H1 (cell line): ENCODE measurements around the gene GALNT1. TPM values are rescaled to one million over a fixed set of nuclear protein-coding genes. Genes with fewer than 3 reads are reported as not detected.

ENCODE experiments used
- CTCF ChIA-PET: fragments of 300-600 bp; sonication (Branson Sonifier 250); formaldehyde crosslinking; loops from one replicate; lab custom pipeline; 2021; ENCODE audit not compliant: partially characterized antibody; lab: Charles Lee
- POLR2A ChIA-PET: fragments of 300-600 bp; sonication (Branson Sonifier 250); formaldehyde crosslinking; loops from one replicate; lab custom pipeline; 2021; ENCODE audit warnings: inconsistent platforms; ENCODE audit not compliant: partially characterized antibody; lab: Charles Lee
- DNase-seq, 2 experiments: peaks; one replicate each; pipeline versions ENCODE4 v3.0.0 to v3.0.0-alpha.2; 2010 to 2022; ENCODE audit warnings: low spot score in 2 of 2, low read depth in 1 of 2, mixed read lengths in 1 of 2
- FAIRE-seq: peaks from 2 replicates; lab custom pipeline; 2011; peaks lifted over from hg19 to GRCh38; lab: Jason Lieb, UNC
- H2AFZ ChIP-seq: 2 replicates; pipeline ENCODE4 v1.8.1; 2012; ENCODE audit warnings: low read length, inconsistent platforms
- H2AK5ac ChIP-seq: 2 replicates; pipeline ENCODE4 v1.6.1; 2013; ENCODE audit warnings: low read depth, low read length
- H2BK120ac ChIP-seq: replicated peaks from 2 replicates; pipeline ENCODE3; 2013; ENCODE audit warnings: low read depth, low read length, inconsistent platforms
- H2BK12ac ChIP-seq: 2 replicates; pipeline ENCODE4 v1.6.1; 2013; ENCODE audit warnings: low read depth, low read length
- H2BK15ac ChIP-seq: 2 replicates; pipeline ENCODE4 v1.6.1; 2013; ENCODE audit warnings: low read length
- H2BK20ac ChIP-seq: 2 replicates; pipeline ENCODE4 v1.6.1; 2013; ENCODE audit warnings: low read length
- H2BK5ac ChIP-seq: 2 replicates; pipeline ENCODE4 v1.6.1; 2013; ENCODE audit warnings: low read depth, low read length
- H3K14ac ChIP-seq: 2 replicates; pipeline ENCODE4 v1.6.1; 2013; ENCODE audit warnings: inconsistent platforms; ENCODE audit not compliant: insufficient read length
- H3K18ac ChIP-seq: 2 replicates; pipeline ENCODE4 v1.6.1; 2013; ENCODE audit warnings: low read length; ENCODE audit errors: extremely low read depth
- H3K23ac ChIP-seq: 2 replicates; pipeline ENCODE4 v1.6.1; 2013; ENCODE audit warnings: inconsistent platforms; ENCODE audit not compliant: insufficient read length
- H3K23me2 ChIP-seq: 2 replicates; pipeline ENCODE4 v1.6.1; 2013; ENCODE audit warnings: low read depth, low read length
- H3K27ac ChIP-seq: 2 replicates; pipeline ENCODE4 v1.6.1; 2011; ENCODE audit warnings: low read depth, low read length, inconsistent platforms
- H3K27me3 ChIP-seq, 4 experiments: replicated peaks in 1 of 4; 1 replicate in 1 of 4; 2 replicates in 3 of 4; pipeline versions ENCODE4 v1.6.1 to v1.8.1; 2011 to 2013; ENCODE audit warnings: low read length in 3 of 4, mild to moderate bottlenecking in 3 of 4, inconsistent platforms in 2 of 4, mixed read lengths in 2 of 4, moderate library complexity in 1 of 4; ENCODE audit not compliant: control insufficient read depth in 3 of 4, insufficient read depth in 3 of 4; ENCODE audit errors: extremely low read depth in 1 of 4
- H3K36me3 ChIP-seq, 4 experiments: 2 replicates each; pipeline versions ENCODE4 v1.6.1 to v1.8.1; 2011 to 2013; ENCODE audit warnings: mild to moderate bottlenecking in 4 of 4, low read length in 3 of 4, moderate library complexity in 2 of 4, control low read depth in 1 of 4, inconsistent platforms in 1 of 4; ENCODE audit not compliant: insufficient read depth in 4 of 4, control insufficient read depth in 2 of 4
- H3K4ac ChIP-seq: replicated peaks from 2 replicates; pipeline ENCODE3; 2013; ENCODE audit warnings: low read length, low read depth, mixed read lengths, inconsistent platforms; ENCODE audit not compliant: insufficient read length
- H3K4me1 ChIP-seq, 4 experiments: replicated peaks in 1 of 4; 1 replicate in 1 of 4; 2 replicates in 3 of 4; pipeline versions ENCODE4 v1.6.1 to v1.8.1; 2011 to 2013; ENCODE audit warnings: low read length in 3 of 4, inconsistent platforms in 2 of 4, mixed read lengths in 1 of 4; ENCODE audit not compliant: insufficient read depth in 4 of 4, control insufficient read depth in 3 of 4
- H3K4me2 ChIP-seq, 2 experiments: 2 replicates each; pipeline versions ENCODE4 v1.6.1 to v1.8.1; 2011 to 2013; ENCODE audit warnings: low read depth in 2 of 2, low read length in 2 of 2, control low read depth in 1 of 2, inconsistent platforms in 1 of 2, mild to moderate bottlenecking in 1 of 2; ENCODE audit not compliant: insufficient read depth in 1 of 2
- H3K4me3 ChIP-seq, 4 experiments: fragments of 200-600, 300-600 bp in 1 of 4; sonication (generic), shearing (Covaris generic), sonication (Bioruptor Twin) in 1 of 4; 2 replicates each; pipeline versions ENCODE4 v1.5.1 to v1.8.1; 2011 to 2016; ENCODE audit warnings: low read length in 4 of 4, low read depth in 3 of 4, control low read depth in 2 of 4, inconsistent platforms in 2 of 4, mild to moderate bottlenecking in 2 of 4, mixed read lengths in 1 of 4, moderate library complexity in 1 of 4; ENCODE audit not compliant: insufficient read depth in 2 of 4; ENCODE audit errors: extremely low read depth in 1 of 4
- H3K56ac ChIP-seq: replicated peaks from 2 replicates; pipeline ENCODE3; 2013; ENCODE audit warnings: low read depth, mild to moderate bottlenecking, mixed read lengths, low read length, inconsistent platforms; ENCODE audit not compliant: insufficient read length
- H3K79me1 ChIP-seq: 2 replicates; pipeline ENCODE4 v1.6.1; 2013; ENCODE audit warnings: low read depth, low read length, control low read depth
- H3K79me2 ChIP-seq, 2 experiments: 2 replicates each; pipeline versions ENCODE4 v1.6.1 to v1.8.1; 2012 to 2013; ENCODE audit warnings: low read length in 2 of 2, mild to moderate bottlenecking in 2 of 2, inconsistent platforms in 1 of 2; ENCODE audit not compliant: insufficient read depth in 2 of 2, control insufficient read depth in 1 of 2
- H3K9ac ChIP-seq, 4 experiments: replicated peaks in 1 of 4; 1 replicate in 1 of 4; 2 replicates in 3 of 4; pipeline versions ENCODE4 v1.6.1 to v1.8.1; 2011 to 2013; ENCODE audit warnings: low read depth in 3 of 4, low read length in 3 of 4, control low read depth in 2 of 4, mild to moderate bottlenecking in 2 of 4, moderate library complexity in 2 of 4, inconsistent platforms in 1 of 4; ENCODE audit errors: extremely low read depth in 1 of 4
- H3K9me3 ChIP-seq, 2 experiments: 2 replicates each; pipeline versions ENCODE4 v1.6.1 to v1.8.1; 2012 to 2013; ENCODE audit warnings: mild to moderate bottlenecking in 2 of 2, moderate library complexity in 2 of 2, control low read depth in 1 of 2, inconsistent platforms in 1 of 2, low read depth in 1 of 2, low read length in 1 of 2, mixed read lengths in 1 of 2; ENCODE audit not compliant: insufficient read depth in 2 of 2
- H4K20me1 ChIP-seq, 2 experiments: replicated peaks in 1 of 2; 2 replicates each; pipeline versions ENCODE3 to v1.8.1; 2011 to 2013; ENCODE audit warnings: inconsistent platforms in 2 of 2, low read length in 2 of 2, mild to moderate bottlenecking in 1 of 2; ENCODE audit not compliant: insufficient read depth in 2 of 2, control insufficient read depth in 1 of 2
- H4K5ac ChIP-seq: 2 replicates; pipeline ENCODE4 v1.6.1; 2013; ENCODE audit warnings: low read length, low read depth, mixed read lengths, inconsistent platforms; ENCODE audit not compliant: insufficient read length
- H4K8ac ChIP-seq: 2 replicates; pipeline ENCODE4 v1.8.0; 2013; ENCODE audit warnings: mild to moderate bottlenecking, moderate library complexity, low read length, inconsistent platforms; ENCODE audit not compliant: insufficient read depth; ENCODE audit errors: extremely low read depth
- H4K91ac ChIP-seq: replicated peaks from 2 replicates; pipeline ENCODE3; 2013; ENCODE audit warnings: low read length, mixed read lengths, inconsistent platforms; ENCODE audit not compliant: insufficient read length
- CBX5 ChIP-seq: fragments of 300-800, 300-1000 bp; sonication (generic); IDR thresholded peaks from 2 replicates; pipeline ENCODE4 v1.7.1; 2016; ENCODE audit warnings: antibody characterized with exemption, low read length, low read depth
- CEBPB ChIP-seq: IDR thresholded peaks from 2 replicates; pipeline ENCODE4 v1.6.1; 2012; ENCODE audit warnings: low read depth, low read length
- CHD1 ChIP-seq: IDR thresholded peaks from 2 replicates; pipeline ENCODE4 v1.6.1; 2012; ENCODE audit warnings: low read depth, low read length, improper control_type of control experiment
- CTBP2 ChIP-seq: IDR thresholded peaks from 2 replicates; pipeline ENCODE4 v1.7.0; 2011; ENCODE audit warnings: borderline replicate concordance, mild to moderate bottlenecking, moderate library complexity, mixed read lengths, low read length; ENCODE audit not compliant: insufficient read depth, insufficient read length
- GABPA ChIP-seq: IDR thresholded peaks from 2 replicates; pipeline ENCODE4 v1.6.1; 2011; ENCODE audit warnings: mild to moderate bottlenecking, low read length, moderate library complexity, borderline replicate concordance; ENCODE audit not compliant: insufficient read depth
- HDAC2 ChIP-seq, 2 experiments: fragments of 300-600 bp in 1 of 2; sonication (generic) in 1 of 2; IDR thresholded peaks; 2 replicates each; pipeline ENCODE4 v1.6.1; 2011 to 2012; ENCODE audit warnings: low read depth in 2 of 2, low read length in 2 of 2, mild to moderate bottlenecking in 2 of 2, moderate library complexity in 2 of 2, borderline replicate concordance in 1 of 2, inconsistent platforms in 1 of 2
- PHF8 ChIP-seq: fragments of 200-600 bp; sonication (generic); conservative IDR thresholded peaks from 2 replicates; pipeline ENCODE4 v1.7.1; 2012; ENCODE audit warnings: low read depth, mild to moderate bottlenecking, inconsistent platforms, low read length, moderate library complexity
- TCF12 ChIP-seq: IDR thresholded peaks from 2 replicates; pipeline ENCODE4 v1.6.1; 2011; ENCODE audit warnings: low read depth, mild to moderate bottlenecking, low read length
- USF2 ChIP-seq: IDR thresholded peaks from 2 replicates; pipeline ENCODE4 v1.6.1; 2011; ENCODE audit warnings: low read length, improper control_type of control experiment
- YY1 ChIP-seq: IDR thresholded peaks from 2 replicates; pipeline ENCODE4 v1.6.1; 2011; ENCODE audit warnings: low read depth, mild to moderate bottlenecking, low read length
- WGBS, 2 experiments: shearing (Covaris generic) in 1 of 2; methylation state at CpG; one replicate each; pipeline versions ENCODE4 v1.1.6 to v1.1.7; 2013 to 2015; ENCODE audit warnings: low lambda C conversion rate in 2 of 2, mixed read lengths in 2 of 2, inconsistent platforms in 1 of 2, low coverage in 1 of 2, missing lambda C conversion rate in 1 of 2; ENCODE audit not compliant: insufficient replicate concordance in 2 of 2, insufficient coverage in 1 of 2, insufficient read length in 1 of 2; ENCODE audit errors: extremely low coverage in 1 of 2, missing lambda C conversion rate in 1 of 2; 5-methylcytosine and 5-hydroxymethylcytosine counted together
- polyA plus RNA-seq, 7 experiments: library from polyadenylated mRNA; depleted of rRNA in 3 of 7; stranded (reverse) in 5 of 7; unstranded in 2 of 7; fragments of >200 nt in 5 of 7; fragments of 200-250 nt in 2 of 7; gene quantifications; 1 replicate in 5 of 7; 2 replicates in 1 of 7; 4 replicates in 1 of 7; pipeline versions ENCODE4 v1.2.1 to v1.2.3, GENCODE V29; 2011 to 2013; ENCODE audit warnings: missing spikeins in 2 of 7, mixed read lengths in 2 of 7
- total RNA-seq: library from RNA; stranded (reverse); fragmentation: NEBNext Ultra II Directional; extraction: Animal tissue kit (Norgen Biotek cat#: 25700); gene quantifications from 2 replicates; pipeline ENCODE4 v1.2.1, GENCODE V29; 2021

GALNT1 gene
- total and polyA plus RNA-seq, 2 of the 8 experiments (the other 6 are each of a cell fraction or from before 2014, with no cell fraction given) = 22.4 to 101 TPM

GRCh38 chr18:35611518-35611917 is 30.0 kb downstream of the GALNT1 start:
- Histone ChIP-seq H3K23ac (no peak overlapping the region), H3K79me2 (peaks cover 0 to 68% of the 10 kb centered on the region in 2 experiments; a peak in 3 of 4 replicates), H3K4ac (no peak overlapping the region), H2BK15ac (no peak overlapping the region), H2BK20ac (no peak overlapping the region), H3K36me3 (no peaks in the 10 kb centered on the region), H3K9ac (no peak overlapping the region), H4K20me1 (peaks cover 0 to 3% of the 10 kb centered on the region in 2 experiments), H3K18ac (no peak overlapping the region), H3K56ac (no peak overlapping the region), H4K8ac (no peak overlapping the region), H4K91ac (no peak overlapping the region), H3K9me3 (no peaks in the 10 kb centered on the region), H2BK5ac (no peak overlapping the region), H3K14ac (no peak overlapping the region), H2AFZ (no peak overlapping the region), H3K23me2 (no peaks in the 10 kb centered on the region), H3K79me1 (peaks cover 8% of the 10 kb centered on the region; the same call in 1 of the 2 replicates), H3K4me2 (no peak overlapping the region), H3K4me1 (peaks cover 2 to 13% (median 5%) of the 10 kb centered on the region in 4 experiments; a peak in 5 of 7 replicates), H3K27me3 (no peaks in the 10 kb centered on the region), H4K5ac (no peak overlapping the region), H2BK12ac (no peak overlapping the region), H2AK5ac (no peak overlapping the region), H3K27ac (no peak overlapping the region), H3K4me3 (no peak overlapping the region), H2BK120ac (no peak overlapping the region)
- FAIRE-seq (no peak), DNase-seq (no peak)
- POLR2A ChIA-PET = interaction anchor here (1.4 kb wide), 1 partner anchor 19 kb away, joined by 3 read pairs; no protein-coding TSS in a partner anchor
- CTCF ChIA-PET = interaction anchor here (1.2 kb wide), 1 partner anchor 225 kb away, joined by 3 read pairs; no protein-coding TSS in a partner anchor
- WGBS, 2 experiments = 70% methylated on average over 1 of the region's 1 CpG; no CpG with 5 or more reads in 1 of the 2 experiments
- no peak for TF ChIP-seq CBX5
- no peak for TF ChIP-seq CEBPB
- no peak for TF ChIP-seq GABPA
- TF ChIP-seq USF2 = no peak
- no peak for TF ChIP-seq TCF12
- TF ChIP-seq HDAC2 (IDR thresholded peaks at IDR 0.05; ENCODE audit: borderline replicate concordance in 1 of 2, low read depth in 2 of 2, low read length in 2 of 2) = no peak
- no peak for TF ChIP-seq CHD1
- TF ChIP-seq PHF8 = no peak
- TF ChIP-seq CTBP2 = no peak
- no peak for TF ChIP-seq YY1
